Spleen (tissue), 7 donors: Measurements from ENCODE around the gene DNMBP.

ENCODE experiments used
- CTCF ChIP-seq, 11 experiments: fragments of 200-600 bp in 7 of 11; fragments of 450-650 bp in 4 of 11; sonication (generic) in 4 of 11; IDR thresholded peaks in 8 of 11; conservative IDR thresholded peaks in 3 of 11; 1 replicate in 7 of 11; 2 replicates in 4 of 11; pipeline versions ENCODE4 v1.4.0 to v1.8.0; 2016 to 2021; ENCODE audit warnings: antibody characterized with exemption in 11 of 11, inconsistent platforms in 4 of 11, mild to moderate bottlenecking in 1 of 11
- POLR2A ChIP-seq, 3 donors: fragments of 450-650 bp; IDR thresholded peaks; one replicate each; pipeline ENCODE4 v1.5.1; 2017; ENCODE audit warnings: antibody characterized with exemption in 3 of 3, mild to moderate bottlenecking in 1 of 3
- POLR2AphosphoS5 ChIP-seq, 3 donors: sonication (generic); formaldehyde crosslinking; IDR thresholded peaks; one replicate each; pipeline ENCODE4 v1.5.1; 2017; ENCODE audit warnings: antibody characterized with exemption in 3 of 3
- donor health status: DM: no; HTN: no; CAD: no; lungs with moderate emphysema.
- donor health status: DM: no; HTN: no; CAD: no.
- donor health status: DM: no; HTN: no; CAD: no.

GRCh38 chr10:100025576-100025975, 15.8 kb upstream of the DNMBP start:
- no peak for TF ChIP-seq CTCF (IDR thresholded peaks at IDR 0.05 in 8 of 11, conservative IDR thresholded peaks at IDR 0.05 in 3 of 11)
- no peak for TF ChIP-seq POLR2AphosphoS5 (IDR thresholded peaks at IDR 0.05)
- TF ChIP-seq POLR2A (IDR thresholded peaks at IDR 0.05): no peak
